AG08395 (cell line): Measurements from ENCODE around the gene SECISBP2L.

ENCODE experiments used
- DNase-seq: peaks from one replicate; pipeline ENCODE4 v3.0.0; 2012; ENCODE audit warnings: mixed read lengths, low spot score

The SECISBP2L gene

DNA sequence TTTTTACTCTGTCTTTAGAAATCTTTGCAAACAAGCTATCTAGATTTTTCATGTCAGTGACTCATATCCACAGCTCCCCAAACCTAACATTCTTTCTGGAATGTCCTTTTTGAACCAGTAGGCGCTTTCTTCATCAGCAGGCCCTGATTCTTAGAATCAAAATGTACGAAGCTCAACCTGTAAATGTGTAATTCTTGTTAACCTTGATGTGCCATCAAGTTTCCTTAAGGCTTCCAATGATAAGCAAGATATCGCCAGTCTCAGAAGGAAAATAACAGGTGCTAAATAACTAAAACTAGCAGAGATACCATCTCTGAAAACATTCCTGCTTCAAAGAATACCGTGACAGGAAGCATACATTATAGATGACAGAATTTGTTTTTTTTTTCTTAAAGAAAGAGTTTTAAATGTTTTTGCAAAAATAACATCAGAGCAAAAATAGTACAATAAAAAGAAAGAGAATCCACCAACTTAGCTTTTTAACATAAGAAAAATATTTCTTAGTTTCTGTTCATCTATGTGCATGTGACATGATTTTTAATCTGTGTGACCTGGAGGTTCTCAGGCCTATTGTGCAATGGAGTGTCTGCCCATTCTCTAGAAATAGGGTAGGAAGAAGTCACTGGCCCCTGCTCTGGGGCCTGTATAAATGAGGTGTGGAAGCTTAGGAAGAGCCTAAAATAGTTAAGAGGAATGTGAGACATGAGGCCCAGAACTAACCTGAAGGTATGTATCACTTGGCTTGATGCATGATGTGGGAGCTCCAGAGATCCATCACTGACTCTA lies 14.7 kb upstream of the SECISBP2L start:
- peak; percentile 26 for DNase-seq

DNA sequence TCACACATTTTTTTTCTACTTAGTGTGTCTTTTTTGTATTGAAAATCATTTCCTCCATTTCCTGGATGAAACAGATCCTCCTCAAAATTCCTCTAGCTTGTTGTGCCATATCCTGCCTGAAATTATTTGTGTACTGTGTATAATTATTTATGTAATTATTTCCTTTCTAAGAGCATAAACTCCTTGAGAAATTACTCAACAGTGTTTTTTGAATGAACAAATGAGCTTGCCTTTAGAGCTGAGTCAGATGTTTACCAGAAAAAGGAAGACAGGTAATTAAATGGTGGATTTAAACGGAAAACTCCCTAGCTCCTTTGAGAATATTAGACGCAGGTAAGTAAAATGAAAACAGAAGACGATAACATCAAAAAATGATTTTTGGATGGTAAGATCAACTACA lies 13.2 kb upstream of the SECISBP2L start:
- no peak for DNase-seq

DNA sequence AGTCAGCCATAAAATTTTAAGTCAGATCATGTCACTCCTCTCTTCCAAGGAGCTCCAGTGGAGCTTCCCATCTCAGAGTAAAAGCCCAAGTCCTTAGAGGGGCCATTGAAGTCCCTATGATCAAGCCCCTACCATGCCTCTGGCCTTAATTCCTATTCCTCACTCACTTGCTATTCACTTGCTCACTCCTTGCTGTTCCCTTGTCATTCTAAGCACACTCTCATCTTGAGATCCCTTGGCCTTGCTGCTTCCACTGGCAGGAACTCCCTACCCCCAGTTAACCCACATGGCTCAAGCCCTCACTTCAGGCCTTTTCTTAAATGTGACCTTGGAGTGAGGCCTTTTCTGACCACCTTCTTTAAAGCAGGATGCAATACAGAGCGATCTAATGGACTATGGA lies 12.3 kb upstream of the SECISBP2L start:
- no peak for DNase-seq

DNA sequence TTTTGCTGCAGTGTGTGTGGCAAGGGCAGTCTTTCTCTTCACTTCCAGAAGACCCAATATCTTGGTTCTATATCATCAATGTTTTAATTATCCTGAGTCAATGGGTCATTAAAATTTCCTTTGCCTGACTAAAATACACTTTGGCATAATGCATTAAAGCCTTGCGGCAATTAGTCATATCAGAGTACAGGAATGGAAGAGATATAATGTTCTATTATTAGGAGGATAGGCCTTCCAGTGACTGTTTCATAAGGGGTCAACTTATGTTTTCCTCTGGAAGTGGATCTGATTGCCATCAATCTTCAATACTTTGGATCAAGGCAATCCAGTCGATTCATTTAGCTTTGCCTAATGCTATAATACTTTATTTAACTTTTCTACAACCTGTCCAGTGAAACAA lies 9.4 kb upstream of the SECISBP2L start:
- DNase-seq, result no peak

DNA sequence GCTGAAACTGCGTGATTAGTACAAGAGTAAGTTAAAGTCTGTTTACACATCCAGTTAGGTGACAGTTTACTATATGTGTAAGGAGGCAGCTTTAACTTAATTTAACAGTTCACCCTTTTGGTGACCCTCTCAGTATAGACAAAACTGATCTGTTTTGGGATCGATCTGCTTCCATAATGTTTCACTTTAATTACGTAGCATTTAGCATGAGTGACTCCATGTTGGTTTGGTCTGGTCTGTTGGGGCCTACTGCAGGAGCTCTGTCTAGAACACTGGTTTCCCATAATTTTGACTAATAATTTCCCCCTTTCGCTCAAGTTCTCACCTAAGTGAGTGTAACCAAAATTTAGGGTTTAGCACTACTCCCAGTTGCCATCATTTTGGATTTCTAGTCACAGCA lies 6.4 kb upstream of the SECISBP2L start:
- DNase-seq, result no peak

DNA sequence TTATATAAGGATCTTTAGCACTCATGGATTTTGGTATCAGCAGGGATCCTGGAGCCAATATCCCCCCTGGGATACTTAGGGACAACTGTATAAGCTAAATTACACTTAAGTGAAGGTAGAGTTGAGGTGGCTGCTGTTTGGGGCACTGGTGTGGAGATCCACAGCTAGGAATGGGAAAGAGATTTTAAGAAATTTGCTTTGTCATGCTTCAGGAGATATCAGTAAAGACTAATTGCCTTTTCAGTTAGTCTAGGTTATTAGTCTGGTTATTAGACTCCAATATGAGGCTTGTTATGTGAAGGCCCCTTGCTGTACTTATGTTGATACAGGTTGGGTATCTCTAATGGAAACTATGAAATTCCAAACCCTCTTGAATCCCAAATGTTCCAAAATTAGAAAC lies 1.2 kb upstream of the SECISBP2L start:
- no peak for DNase-seq

DNA sequence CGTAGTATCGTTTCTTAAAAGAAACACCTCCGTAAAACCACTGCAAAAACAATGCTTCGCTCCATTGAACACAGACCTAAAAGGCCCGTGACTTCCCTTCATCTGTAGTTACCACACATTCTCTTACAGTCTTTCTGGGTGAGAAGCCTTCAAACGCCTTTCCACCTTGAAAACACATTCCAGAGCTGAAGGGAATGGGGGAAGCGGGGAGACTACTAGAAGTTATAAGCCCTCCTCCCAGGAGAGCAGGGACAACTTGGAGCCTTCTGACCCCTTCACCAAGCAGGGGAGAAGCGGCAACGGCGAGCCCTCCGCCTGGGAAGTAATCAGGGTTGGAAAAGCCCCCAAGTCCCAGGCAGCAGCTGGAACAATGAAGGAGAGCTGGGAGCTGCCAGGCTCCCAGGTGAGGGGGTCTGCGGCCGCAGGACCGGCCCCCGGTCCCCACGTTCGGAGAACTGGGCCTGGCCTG lies 461 bp downstream of the SECISBP2L start:
- peak; percentile 32 for DNase-seq

DNA sequence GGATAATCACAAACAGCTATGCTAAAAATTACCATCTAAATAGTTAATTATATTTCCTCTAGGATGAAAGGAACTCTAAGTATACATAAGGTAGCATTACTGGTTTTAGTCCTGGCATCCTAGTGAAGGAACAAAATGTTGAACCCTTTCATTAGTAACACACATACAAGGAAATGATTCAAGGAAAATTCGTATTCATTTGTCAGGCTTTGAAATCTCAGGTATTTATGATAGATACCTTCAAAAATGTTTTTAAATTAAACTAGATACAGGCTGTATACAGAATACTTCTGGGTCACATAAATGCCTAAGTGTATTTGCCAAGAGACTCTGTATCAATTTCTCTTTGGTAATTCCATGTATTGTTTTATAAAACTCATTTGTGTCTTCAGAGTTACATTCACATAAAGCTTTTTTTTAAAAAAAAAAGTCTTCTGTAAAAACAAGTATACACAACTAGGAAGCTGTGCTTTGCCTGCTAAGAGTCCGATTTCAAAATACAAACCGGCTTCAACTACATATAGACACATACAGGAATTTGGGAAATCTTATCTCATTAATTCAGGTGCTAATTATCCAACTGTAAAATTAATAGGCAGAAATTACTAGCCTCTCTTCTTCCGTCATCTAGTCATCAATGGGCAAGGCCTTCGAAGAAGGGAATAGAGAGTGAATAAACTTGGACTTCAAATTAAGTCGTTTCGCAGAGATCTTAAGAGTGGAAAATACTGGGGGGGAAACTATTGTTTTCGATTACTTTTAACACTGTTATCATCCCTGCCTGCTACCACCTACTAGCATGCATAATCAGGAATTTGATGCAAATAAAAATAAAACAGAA lies 1.3 kb downstream of the SECISBP2L start:
- DNase-seq, result no peak

DNA sequence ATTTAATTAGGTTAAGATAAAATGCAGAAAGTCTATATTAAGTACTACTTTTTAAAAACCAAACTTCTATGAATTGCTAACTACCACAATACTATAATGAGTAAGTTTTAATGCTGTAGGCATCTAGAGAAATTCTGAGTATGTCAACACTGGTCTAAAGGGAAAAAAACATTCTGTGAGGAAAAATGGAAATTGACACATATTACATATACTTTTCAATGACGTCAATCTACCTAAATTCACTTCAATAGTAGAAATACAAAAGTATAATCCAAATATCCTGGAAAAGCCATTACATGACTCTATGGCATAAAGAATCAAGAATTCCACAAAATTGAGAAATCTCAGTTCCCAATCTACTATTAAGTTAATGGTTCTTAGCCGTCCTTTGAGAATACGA lies 2.2 kb downstream of the SECISBP2L start:
- no peak for DNase-seq

DNA sequence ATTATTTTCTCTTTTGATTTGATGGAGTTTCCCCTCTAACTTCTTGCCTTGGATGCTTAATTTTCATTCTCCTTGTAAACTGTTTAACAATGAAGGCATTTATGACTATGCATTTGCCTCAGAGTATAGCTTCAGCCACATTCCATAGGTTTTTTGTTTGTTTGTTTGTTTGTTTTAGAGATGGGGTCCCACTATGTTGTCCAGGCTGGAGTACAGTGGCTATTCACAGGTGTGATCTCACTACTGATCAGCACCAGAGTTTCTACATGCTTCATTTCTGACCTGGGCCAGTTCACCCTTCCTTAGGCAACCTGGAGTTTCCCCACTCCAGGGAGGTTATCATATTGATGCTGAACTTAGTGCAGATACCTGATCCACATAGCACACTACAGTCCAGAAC lies 4.1 kb downstream of the SECISBP2L start:
- DNase-seq, result no peak

DNA sequence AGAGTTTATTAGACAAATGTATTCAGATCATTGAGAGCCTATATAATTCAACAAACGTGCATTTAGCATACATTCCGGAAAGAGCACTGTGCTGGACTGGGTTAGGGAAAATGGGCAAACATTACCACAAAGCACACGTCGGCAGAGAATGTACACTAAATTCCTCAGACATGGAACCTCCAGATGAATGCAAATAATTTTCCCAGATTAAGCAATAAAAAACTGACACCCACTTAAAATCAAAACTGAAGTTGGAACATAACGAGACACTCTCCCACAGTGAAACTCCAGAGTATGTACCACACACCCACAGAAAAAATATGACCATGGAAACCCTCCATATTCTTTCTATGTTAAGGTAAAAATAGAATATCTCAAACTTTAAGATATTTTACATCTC lies 4.8 kb downstream of the SECISBP2L start:
- no peak for DNase-seq

DNA sequence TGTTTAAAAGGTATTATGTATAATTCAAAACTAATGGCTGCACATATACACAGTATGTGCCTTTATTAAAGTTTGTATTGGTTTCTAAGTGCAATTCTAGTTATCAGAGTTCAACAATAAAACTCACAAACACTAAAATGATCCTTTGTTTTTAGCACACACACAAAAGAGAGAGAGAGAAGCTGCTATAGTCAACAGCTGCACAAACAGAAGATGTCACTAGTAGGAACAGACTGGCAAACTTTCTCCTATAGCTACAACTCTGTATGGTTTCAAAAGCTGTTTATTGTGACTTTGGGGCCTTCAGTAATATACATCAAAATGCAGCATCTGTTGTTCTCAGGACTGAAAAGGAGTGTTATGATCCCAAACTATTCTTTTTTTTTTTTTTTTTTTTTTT lies 6.1 kb downstream of the SECISBP2L start:
- no peak for DNase-seq

DNA sequence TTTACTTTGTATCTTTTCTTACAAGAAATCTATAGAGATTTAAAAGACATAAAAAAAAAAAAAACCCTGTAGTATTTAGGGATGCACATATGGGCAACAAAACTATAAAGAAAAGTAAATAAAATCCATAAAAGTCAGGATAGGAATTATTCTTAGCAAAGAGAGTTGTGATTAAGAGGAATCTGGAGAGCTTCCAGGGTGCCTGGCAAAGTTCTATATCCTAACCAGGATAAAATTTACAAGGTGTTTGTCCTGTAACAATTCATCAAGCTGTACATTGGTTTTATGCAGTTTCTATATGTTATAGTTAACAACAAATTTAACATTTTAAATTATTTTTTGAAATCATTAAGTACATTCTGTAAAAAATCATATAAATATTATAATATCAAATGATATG lies 7.9 kb downstream of the SECISBP2L start:
- DNase-seq, result no peak

DNA sequence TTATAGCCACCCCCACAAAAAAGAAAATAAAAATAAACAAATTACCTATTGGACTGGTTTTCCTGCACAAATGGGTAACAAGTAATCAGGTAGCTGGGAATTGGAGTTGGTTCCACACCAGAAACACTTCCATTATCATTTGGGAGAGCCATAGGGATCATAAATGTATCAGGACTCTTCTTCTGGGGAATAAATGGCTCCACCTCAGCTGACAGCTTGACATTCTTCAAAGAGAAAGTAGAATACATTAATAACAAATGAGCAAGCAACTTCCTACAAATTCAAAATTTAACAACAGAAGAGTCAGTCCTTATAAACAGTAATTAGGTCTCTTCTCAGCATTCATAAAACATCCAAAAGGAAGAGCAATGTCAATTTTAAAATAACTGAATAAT lies 8.7 kb downstream of the SECISBP2L start:
- no peak for DNase-seq

DNA sequence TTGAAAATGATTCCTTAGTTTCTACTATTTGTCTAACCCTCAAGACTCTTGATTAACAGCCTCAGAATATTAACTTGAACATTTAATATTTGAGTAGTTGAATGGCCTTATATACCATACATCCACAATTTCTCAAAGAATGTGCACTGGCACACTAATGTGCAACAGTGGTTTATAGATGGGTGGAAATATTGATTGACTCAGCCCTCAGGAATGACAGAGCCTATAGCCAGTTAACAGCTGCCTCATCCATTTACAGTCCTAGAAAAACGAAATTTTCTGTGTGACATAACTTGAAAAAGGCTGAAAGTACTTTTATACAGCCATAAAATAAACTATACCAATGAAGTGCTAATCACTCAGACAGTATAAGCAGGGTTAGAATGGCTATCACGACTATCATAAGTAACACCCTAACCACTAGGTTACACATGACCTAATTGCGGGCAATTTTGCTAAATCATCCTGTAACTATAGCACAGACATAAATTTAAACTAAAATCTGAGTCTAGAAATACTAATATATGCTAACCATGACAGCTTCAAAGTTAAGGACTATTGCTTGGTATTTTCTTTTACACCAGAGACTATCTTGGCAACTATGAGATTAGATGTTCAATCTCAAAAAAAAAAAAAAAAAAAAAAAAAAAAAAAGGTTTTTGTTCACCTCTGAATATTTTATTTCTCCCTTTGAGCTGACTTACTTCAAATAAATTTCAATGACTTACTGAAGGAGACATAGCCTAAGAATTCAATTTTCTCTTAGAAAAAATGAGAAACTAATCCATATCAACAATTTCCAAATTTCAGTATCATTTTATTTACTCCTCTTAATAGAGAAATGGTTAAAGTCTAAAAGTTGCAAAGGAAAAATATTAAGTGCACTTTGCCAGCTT lies 9.3 kb downstream of the SECISBP2L start:
- DNase-seq, result peak; percentile 10

DNA sequence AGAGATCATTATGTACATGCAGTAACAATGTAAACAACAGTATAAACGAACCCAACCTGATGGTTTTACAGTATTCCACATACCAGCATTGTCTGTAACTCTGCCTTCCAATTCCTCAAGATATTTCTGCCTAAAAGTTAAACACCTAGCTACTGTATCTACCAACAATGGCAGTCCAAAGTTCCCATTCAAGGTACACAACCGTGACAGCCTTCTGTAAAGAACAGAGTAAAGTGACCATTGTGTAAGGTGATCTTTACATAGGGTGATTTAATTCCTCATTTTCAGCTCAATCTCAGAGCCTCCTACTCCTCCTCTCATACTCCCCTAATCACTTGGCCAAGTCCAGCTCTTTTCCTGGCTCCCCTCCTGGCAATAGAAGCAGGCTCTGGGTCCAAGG lies 10.4 kb downstream of the SECISBP2L start:
- no peak for DNase-seq

DNA sequence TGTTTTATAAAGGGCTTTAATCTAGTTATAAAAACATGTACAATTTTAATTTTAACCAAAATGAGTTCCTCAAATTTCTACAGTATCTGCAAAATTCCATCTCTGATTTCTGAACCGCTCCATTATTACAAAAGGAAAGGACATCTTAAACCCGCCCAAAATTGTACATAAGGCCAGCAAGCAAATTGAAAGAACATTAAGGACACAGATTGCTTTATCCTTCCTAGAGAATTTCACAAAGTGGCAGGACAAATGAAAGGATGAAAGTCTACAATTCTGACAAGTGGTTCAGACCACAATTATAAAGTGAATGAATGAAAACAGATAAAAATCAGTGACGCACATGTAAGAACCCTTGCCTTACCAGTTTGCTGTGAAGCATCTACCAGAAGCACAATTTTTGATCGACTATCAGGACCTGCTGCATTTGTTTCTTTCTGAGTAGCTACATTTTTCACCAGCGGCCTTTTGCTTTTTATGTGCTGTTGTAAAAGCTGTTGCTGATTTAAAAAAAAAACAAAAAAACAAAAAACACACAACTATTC lies 13.6 kb downstream of the SECISBP2L start:
- DNase-seq, result no peak

DNA sequence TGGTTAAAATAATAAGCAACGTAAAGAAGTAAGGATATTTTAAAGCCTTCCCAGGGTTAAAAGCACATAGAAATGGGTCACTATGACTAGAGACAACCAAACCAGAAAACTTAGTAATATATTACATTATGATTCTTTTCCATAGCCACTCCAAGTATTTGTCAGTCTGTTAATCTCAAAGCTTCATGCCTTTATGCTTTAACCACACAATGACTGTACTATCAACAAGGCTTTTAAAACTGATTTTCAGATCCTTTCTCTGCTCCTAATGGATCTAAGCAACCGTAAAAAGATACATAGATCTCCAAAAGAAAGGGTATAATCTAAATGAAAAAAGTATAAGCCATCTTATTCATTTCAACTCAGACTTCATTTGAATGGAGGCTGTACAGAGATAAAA lies 14.4 kb downstream of the SECISBP2L start:
- no peak for DNase-seq

DNA sequence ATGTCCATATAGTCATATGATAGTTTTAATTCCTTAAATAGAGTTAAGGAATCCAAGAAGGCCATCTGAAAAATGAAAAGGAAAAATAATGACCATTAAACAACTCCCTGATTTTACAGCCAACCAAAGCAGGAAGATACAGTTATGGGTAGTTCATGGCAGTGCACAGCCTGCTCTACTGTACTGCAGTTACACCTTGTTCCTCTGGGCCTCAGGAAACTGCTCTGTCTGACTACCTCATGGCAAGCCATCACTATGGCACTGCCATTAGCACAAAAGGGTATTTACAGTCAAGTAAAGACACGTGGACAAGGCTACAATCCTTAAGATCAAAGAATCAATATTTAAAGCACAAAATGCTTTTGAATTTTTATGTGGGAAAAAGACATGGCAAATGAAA lies 19.5 kb downstream of the SECISBP2L start:
- no peak for DNase-seq

DNA sequence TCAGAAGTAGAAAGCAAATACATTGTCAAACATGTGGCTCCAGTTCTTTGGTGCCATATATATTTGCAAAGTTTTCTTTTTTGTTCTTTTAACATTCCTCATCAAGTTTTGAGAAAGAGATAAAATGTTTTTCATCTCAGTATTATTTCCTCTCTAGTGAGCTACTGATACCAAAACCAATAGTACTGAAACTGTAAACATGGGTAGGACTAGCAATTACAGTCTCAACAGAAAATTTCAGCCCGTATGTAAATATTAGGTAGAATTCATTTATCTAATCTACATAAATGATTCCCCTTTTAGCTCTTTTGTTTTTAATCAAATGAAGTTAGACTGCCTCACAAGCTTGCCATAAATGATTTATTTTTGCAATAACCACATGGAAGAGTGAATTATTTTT lies 21.4 kb downstream of the SECISBP2L start:
- DNase-seq, result no peak

DNA sequence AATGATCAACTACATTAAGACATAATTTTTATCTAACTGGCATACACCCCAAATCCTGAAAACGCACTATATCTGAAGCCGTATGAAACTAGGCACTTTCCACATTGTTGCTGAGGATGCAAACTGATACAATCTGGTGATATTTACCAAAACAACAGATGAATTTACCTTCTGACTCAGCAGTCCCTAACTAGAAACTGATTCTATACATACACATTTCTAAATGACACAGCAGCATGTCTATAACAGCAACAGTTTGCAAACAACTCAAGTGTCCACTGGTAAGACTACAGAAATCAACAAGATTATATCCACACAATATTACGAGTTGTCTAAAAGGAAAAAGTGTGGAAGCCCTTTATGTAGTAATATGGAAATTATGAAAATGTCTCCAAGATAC lies 22.9 kb downstream of the SECISBP2L start:
- no peak for DNase-seq

DNA sequence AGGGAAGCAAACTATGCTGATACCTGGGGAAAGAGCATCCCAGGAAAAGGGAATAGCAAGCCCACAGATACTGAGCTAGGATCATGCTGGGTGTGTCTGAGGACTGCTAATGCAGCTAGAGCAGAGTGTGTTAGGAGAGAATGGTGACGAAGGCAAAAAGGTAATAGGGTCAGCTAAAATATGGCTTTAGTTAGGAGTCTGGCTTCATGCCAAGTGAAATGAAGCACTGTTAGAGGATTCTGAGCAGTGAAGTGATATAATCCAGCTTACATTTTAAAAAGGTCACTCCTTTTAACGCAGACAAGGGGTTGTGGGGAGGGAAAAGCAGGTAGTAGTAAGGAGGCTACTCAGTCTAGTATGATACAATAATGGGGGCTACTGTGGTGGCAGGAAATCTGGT lies 30.4 kb downstream of the SECISBP2L start:
- DNase-seq, result no peak
